HepG2 (cell line): ENCODE data around the gene ASB16. TPM values are rescaled to one million over a fixed set of nuclear protein-coding genes. Genes with fewer than 3 reads are reported as not detected.

Experiments
- AGO1 ChIP-seq: fragments of 200-400 bp; formaldehyde crosslinking; IDR thresholded peaks from 2 replicates; pipeline ENCODE4 v1.6.1; 2017; ENCODE audit warnings: mild to moderate bottlenecking, low read depth, low read length, moderate library complexity; ENCODE audit not compliant: poor library complexity, severe bottlenecking
- ARID2 ChIP-seq: sonication (generic); formaldehyde crosslinking; IDR thresholded peaks from 2 replicates; pipeline ENCODE4 v1.8.1; 2022; ENCODE audit warnings: mild to moderate bottlenecking, missing genetic modification reagents, borderline replicate concordance
- FOXA1 ChIP-seq, 2 experiments: fragments of 450-650 bp in 1 of 2; sonication (generic) in 1 of 2; formaldehyde crosslinking in 1 of 2; IDR thresholded peaks; 2 replicates each; pipeline versions ENCODE4 v1.4.0 to v1.6.1; 2016 to 2020; ENCODE audit warnings: missing genetic modification reagents in 1 of 2
- MIER3 ChIP-seq: IDR thresholded peaks from 2 replicates; pipeline ENCODE4 v1.6.1; 2016; ENCODE audit warnings: missing compliant biosample characterization, borderline replicate concordance
- MIXL1 ChIP-seq: IDR thresholded peaks from 2 replicates; pipeline ENCODE4 v1.6.1; 2016
- NFE2L2 ChIP-seq: fragments of 150-350 bp; IDR thresholded peaks from 2 replicates; pipeline ENCODE4 v1.6.1; 2014; ENCODE audit warnings: low read length
- RBM22 ChIP-seq: fragments of 200-400 bp; formaldehyde crosslinking; optimal IDR thresholded peaks from 2 replicates; pipeline ENCODE3; 2017; ENCODE audit warnings: mild to moderate bottlenecking, low read length, moderate library complexity
- REL ChIP-seq: sonication (generic); formaldehyde crosslinking; conservative IDR thresholded peaks from 2 replicates; pipeline ENCODE4 v1.8.0; 2022; ENCODE audit warnings: mild to moderate bottlenecking, missing genetic modification reagents, moderate library complexity
- ZBTB39 ChIP-seq: sonication (generic); formaldehyde crosslinking; IDR thresholded peaks from 2 replicates; pipeline ENCODE4 v1.5.0; 2020; ENCODE audit warnings: missing genetic modification reagents
- ZFP36 ChIP-seq: fragments of 150-350 bp; IDR thresholded peaks from 2 replicates; pipeline ENCODE4 v1.6.1; 2018; ENCODE audit warnings: borderline replicate concordance, low read length, low read depth; ENCODE audit not compliant: partially characterized antibody
- ZFY ChIP-seq: sonication (generic); formaldehyde crosslinking; IDR thresholded peaks from 2 replicates; pipeline ENCODE4 v1.4.0; 2020; ENCODE audit warnings: missing genetic modification reagents
- ZNF124 ChIP-seq: sonication (generic); formaldehyde crosslinking; IDR thresholded peaks from 2 replicates; pipeline ENCODE4 v1.4.0; 2020; ENCODE audit warnings: missing genetic modification reagents
- ZNF17 ChIP-seq: sonication (generic); formaldehyde crosslinking; IDR thresholded peaks from 2 replicates; pipeline ENCODE4 v1.5.0; 2020; ENCODE audit warnings: mild to moderate bottlenecking, missing genetic modification reagents
- ZNF660 ChIP-seq: sonication (generic); formaldehyde crosslinking; IDR thresholded peaks from 2 replicates; pipeline ENCODE4 v1.5.1; 2020; ENCODE audit warnings: mild to moderate bottlenecking, low read depth, missing genetic modification reagents, borderline replicate concordance
- polyA plus RNA-seq, 8 experiments: library from polyadenylated mRNA; depleted of rRNA in 3 of 8; stranded (reverse) in 7 of 8; unstranded in 1 of 8; fragments of >200 nt; fragmentation: Illumina TruSeq in 4 of 8; extraction: Trizol in 4 of 8; gene quantifications; 2 replicates each; pipeline versions ENCODE4 v1.2.1 to v1.2.3, GENCODE V29; 2011 to 2016; ENCODE audit warnings: low read depth in 4 of 8, missing spikeins in 1 of 8, mixed read lengths in 1 of 8; ENCODE audit not compliant: insufficient read depth in 1 of 8
- total RNA-seq, 5 experiments: library from RNA; depleted of rRNA; stranded (reverse); fragments of >200 nt; fragmentation: Illumina TruSeq; extraction: Trizol; gene quantifications; 2 replicates each; pipeline ENCODE4 v1.2.3, GENCODE V29; 2016; ENCODE audit warnings: low read depth in 1 of 5
- TF ChIP-seq, protein P1 (sequence below): IDR thresholded peaks from 2 replicates; pipeline ENCODE4 v1.6.1; 2018; ENCODE audit warnings: missing genetic modification reagents, mild to moderate bottlenecking, missing compliant biosample characterization
- TF ChIP-seq, protein P2 (sequence below): sonication (generic); formaldehyde crosslinking; IDR thresholded peaks from 2 replicates; pipeline ENCODE4 v1.8.1; 2023; ENCODE audit warnings: missing genetic modification reagents, mild to moderate bottlenecking, borderline replicate concordance
- TF ChIP-seq, protein P3 (sequence below): sonication (generic); formaldehyde crosslinking; IDR thresholded peaks from 2 replicates; pipeline ENCODE4 v1.4.0; 2020; ENCODE audit warnings: mild to moderate bottlenecking, missing genetic modification reagents
- TF ChIP-seq, protein P4 (sequence below): sonication (generic); formaldehyde crosslinking; IDR thresholded peaks from 2 replicates; pipeline ENCODE4 v1.4.0; 2020; ENCODE audit warnings: mild to moderate bottlenecking, missing genetic modification reagents

ASB16 gene
- total and polyA plus RNA-seq, 2 of the 13 experiments (the other 11 are each of a cell fraction or from before 2014, with no cell fraction given) = 0.07 TPM; not detected in 1

- TF ChIP-seq, protein P1, sequence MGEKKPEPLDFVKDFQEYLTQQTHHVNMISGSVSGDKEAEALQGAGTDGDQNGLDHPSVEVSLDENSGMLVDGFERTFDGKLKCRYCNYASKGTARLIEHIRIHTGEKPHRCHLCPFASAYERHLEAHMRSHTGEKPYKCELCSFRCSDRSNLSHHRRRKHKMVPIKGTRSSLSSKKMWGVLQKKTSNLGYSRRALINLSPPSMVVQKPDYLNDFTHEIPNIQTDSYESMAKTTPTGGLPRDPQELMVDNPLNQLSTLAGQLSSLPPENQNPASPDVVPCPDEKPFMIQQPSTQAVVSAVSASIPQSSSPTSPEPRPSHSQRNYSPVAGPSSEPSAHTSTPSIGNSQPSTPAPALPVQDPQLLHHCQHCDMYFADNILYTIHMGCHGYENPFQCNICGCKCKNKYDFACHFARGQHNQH = peak; percentile 6; the same call in 1 of the 2 replicates
- TF ChIP-seq ZNF17 (no peak), NFE2L2 (no peak), MIER3 (CRISPR knock-in tag) (peak; percentile 3; the same call in 1 of the 2 replicates), ARID2 (CRISPR knock-in tag) (no peak), MIXL1 (no peak), ZBTB39 (no peak), FOXA1 (IDR thresholded peaks at IDR 0.05) (no peak), FOXA1 (CRISPR knock-in tag; IDR thresholded peaks at IDR 0.05) (no peak), ZFP36 (no peak), ZFY (peak; percentile 69), RBM22 (no peak), ZNF124 (CRISPR knock-in tag) (no peak), ZNF660 (no peak), AGO1 (peak; percentile 88), REL (CRISPR knock-in tag) (no peak)
- TF ChIP-seq, protein P2, sequence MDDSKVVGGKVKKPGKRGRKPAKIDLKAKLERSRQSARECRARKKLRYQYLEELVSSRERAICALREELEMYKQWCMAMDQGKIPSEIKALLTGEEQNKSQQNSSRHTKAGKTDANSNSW (CRISPR knock-in tag) = no peak
- TF ChIP-seq, protein P3, sequence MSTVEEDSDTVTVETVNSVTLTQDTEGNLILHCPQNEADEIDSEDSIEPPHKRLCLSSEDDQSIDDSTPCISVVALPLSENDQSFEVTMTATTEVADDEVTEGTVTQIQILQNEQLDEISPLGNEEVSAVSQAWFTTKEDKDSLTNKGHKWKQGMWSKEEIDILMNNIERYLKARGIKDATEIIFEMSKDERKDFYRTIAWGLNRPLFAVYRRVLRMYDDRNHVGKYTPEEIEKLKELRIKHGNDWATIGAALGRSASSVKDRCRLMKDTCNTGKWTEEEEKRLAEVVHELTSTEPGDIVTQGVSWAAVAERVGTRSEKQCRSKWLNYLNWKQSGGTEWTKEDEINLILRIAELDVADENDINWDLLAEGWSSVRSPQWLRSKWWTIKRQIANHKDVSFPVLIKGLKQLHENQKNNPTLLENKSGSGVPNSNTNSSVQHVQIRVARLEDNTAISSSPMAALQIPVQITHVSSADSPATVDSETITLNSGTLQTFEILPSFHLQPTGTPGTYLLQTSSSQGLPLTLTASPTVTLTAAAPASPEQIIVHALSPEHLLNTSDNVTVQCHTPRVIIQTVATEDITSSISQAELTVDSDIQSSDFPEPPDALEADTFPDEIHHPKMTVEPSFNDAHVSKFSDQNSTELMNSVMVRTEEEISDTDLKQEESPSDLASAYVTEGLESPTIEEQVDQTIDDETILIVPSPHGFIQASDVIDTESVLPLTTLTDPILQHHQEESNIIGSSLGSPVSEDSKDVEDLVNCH (CRISPR knock-in tag) = no peak
- TF ChIP-seq, protein P4, sequence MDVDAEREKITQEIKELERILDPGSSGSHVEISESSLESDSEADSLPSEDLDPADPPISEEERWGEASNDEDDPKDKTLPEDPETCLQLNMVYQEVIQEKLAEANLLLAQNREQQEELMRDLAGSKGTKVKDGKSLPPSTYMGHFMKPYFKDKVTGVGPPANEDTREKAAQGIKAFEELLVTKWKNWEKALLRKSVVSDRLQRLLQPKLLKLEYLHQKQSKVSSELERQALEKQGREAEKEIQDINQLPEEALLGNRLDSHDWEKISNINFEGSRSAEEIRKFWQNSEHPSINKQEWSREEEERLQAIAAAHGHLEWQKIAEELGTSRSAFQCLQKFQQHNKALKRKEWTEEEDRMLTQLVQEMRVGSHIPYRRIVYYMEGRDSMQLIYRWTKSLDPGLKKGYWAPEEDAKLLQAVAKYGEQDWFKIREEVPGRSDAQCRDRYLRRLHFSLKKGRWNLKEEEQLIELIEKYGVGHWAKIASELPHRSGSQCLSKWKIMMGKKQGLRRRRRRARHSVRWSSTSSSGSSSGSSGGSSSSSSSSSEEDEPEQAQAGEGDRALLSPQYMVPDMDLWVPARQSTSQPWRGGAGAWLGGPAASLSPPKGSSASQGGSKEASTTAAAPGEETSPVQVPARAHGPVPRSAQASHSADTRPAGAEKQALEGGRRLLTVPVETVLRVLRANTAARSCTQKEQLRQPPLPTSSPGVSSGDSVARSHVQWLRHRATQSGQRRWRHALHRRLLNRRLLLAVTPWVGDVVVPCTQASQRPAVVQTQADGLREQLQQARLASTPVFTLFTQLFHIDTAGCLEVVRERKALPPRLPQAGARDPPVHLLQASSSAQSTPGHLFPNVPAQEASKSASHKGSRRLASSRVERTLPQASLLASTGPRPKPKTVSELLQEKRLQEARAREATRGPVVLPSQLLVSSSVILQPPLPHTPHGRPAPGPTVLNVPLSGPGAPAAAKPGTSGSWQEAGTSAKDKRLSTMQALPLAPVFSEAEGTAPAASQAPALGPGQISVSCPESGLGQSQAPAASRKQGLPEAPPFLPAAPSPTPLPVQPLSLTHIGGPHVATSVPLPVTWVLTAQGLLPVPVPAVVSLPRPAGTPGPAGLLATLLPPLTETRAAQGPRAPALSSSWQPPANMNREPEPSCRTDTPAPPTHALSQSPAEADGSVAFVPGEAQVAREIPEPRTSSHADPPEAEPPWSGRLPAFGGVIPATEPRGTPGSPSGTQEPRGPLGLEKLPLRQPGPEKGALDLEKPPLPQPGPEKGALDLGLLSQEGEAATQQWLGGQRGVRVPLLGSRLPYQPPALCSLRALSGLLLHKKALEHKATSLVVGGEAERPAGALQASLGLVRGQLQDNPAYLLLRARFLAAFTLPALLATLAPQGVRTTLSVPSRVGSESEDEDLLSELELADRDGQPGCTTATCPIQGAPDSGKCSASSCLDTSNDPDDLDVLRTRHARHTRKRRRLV (CRISPR knock-in tag) = no peak
Measured at GRCh38 chr17:44220213-44221083, 49.9 kb downstream of the ASB16 start (continued).
